Stimulated activated CD8-positive, alpha-beta memory T cell treated with anti-CD3 and anti-CD28 coated beads, Interleukin-12 subunit alpha, Interleukin-12 subunit beta, amount 100 ng/mL, for 24 hours (primary cell): ENCODE measurements around the gene CLOCK.

ENCODE experiments used
- DNase-seq: peaks from one replicate; pipeline ENCODE4 v3.0.0-alpha.2; 2020; ENCODE audit errors: extremely low read depth

Gene CLOCK

GRCh38 chr4:55475394-55476243 lies 71.1 kb downstream of the CLOCK start:
- DNase-seq = no peak

- no peak for DNase-seq
These were observed 76.7 kb downstream of the CLOCK start for GRCh38 chr4:55469979-55470378.

GRCh38 chr4:55468724-55469123 lies 78.0 kb downstream of the CLOCK start:
- no peak for DNase-seq

GRCh38 chr4:55466001-55466400 lies 80.7 kb downstream of the CLOCK start:
- DNase-seq = no peak

GRCh38 chr4:55458611-55459010 lies 88.1 kb downstream of the CLOCK start:
- no peak for DNase-seq

- no peak for DNase-seq
These were observed 88.5 kb downstream of the CLOCK start for GRCh38 chr4:55458164-55458563.

GRCh38 chr4:55450566-55450965 lies 96.1 kb downstream of the CLOCK start:
- DNase-seq = no peak

GRCh38 chr4:55447831-55448230 lies 98.9 kb downstream of the CLOCK start:
- no peak for DNase-seq

GRCh38 chr4:55447108-55447708 lies 99.5 kb downstream of the CLOCK start:
- no peak for DNase-seq

GRCh38 chr4:55446578-55446922 lies 100.2 kb downstream of the CLOCK start:
- DNase-seq = no peak

- no peak for DNase-seq
These were observed 100.7 kb downstream of the CLOCK start for GRCh38 chr4:55445921-55446577.

GRCh38 chr4:55444827-55445226 lies 101.9 kb downstream of the CLOCK start:
- no peak for DNase-seq

- DNase-seq = no peak
These were observed 104.2 kb downstream of the CLOCK start for GRCh38 chr4:55442541-55442940.

- no peak for DNase-seq
These were observed 105.9 kb downstream of the CLOCK start for GRCh38 chr4:55440786-55441185.

GRCh38 chr4:55439023-55439422 lies 107.7 kb downstream of the CLOCK start:
- DNase-seq = no peak

GRCh38 chr4:55438314-55438713 lies 108.4 kb downstream of the CLOCK start:
- no peak for DNase-seq

GRCh38 chr4:55437823-55438222 lies 108.9 kb downstream of the CLOCK start:
- DNase-seq = no peak

- no peak for DNase-seq
These were observed 109.3 kb downstream of the CLOCK start for GRCh38 chr4:55437356-55437796.

GRCh38 chr4:55435141-55435841 lies 111.4 kb downstream of the CLOCK start:
- no peak for DNase-seq

- DNase-seq = no peak
These were observed 114.9 kb downstream of the CLOCK start for GRCh38 chr4:55431710-55432336.

GRCh38 chr4:55424791-55425190 lies 121.9 kb downstream of the CLOCK start:
- no peak for DNase-seq

GRCh38 chr4:55416176-55416575 lies 130.5 kb downstream of the CLOCK start:
- no peak for DNase-seq
